Esophagus squamous epithelium (tissue), 5 donors: ENCODE results near the gene KIF21B. TPM values are rescaled to one million over a fixed set of nuclear protein-coding genes. Genes with fewer than 3 reads are reported as not detected.

Source experiments
- DNase-seq: peaks from one replicate; lab custom pipeline; 2025; lab: John Stamatoyannopoulos, UW
- H3K27ac ChIP-seq, 4 donors: fragments of 200-600 bp; sonication (generic); one replicate each; pipeline ENCODE4 v1.5.1; 2016 to 2019; ENCODE audit warnings: mild to moderate bottlenecking in 1 of 4
- H3K27me3 ChIP-seq, 4 donors: fragments of 200-600 bp; sonication (generic); 1 replicate in 3 of 4; 2 replicates in 1 of 4; pipeline versions ENCODE4 v1.5.1 to v1.6.0; 2017 to 2021; ENCODE audit warnings: antibody characterized with exemption in 1 of 4
- H3K36me3 ChIP-seq, 3 donors: fragments of 200-600 bp; sonication (generic); one replicate each; pipeline ENCODE4 v1.5.1; 2016 to 2019
- H3K4me1 ChIP-seq, 3 donors: fragments of 200-600 bp; sonication (generic); one replicate each; pipeline ENCODE4 v1.5.1; 2017 to 2019
- H3K4me3 ChIP-seq, 4 donors: fragments of 200-600 bp; sonication (generic); 1 replicate in 3 of 4; 2 replicates in 1 of 4; pipeline ENCODE4 v1.5.1; 2016 to 2019; ENCODE audit warnings: mild to moderate bottlenecking in 2 of 4, moderate library complexity in 1 of 4
- H3K9me3 ChIP-seq, 3 donors: fragments of 200-600 bp; sonication (generic); one replicate each; pipeline ENCODE4 v1.5.1; 2016 to 2019
- POLR2A ChIP-seq, 4 donors: fragments of 450-650 bp; IDR thresholded peaks; one replicate each; pipeline ENCODE4 v1.6.1; 2017; ENCODE audit warnings: antibody characterized with exemption in 4 of 4, mild to moderate bottlenecking in 4 of 4, moderate library complexity in 3 of 4
- WGBS, 2 donors: methylation state at CpG; one replicate each; pipeline ENCODE4 v1.1.5; 2018; 5-methylcytosine and 5-hydroxymethylcytosine counted together
- intact Hi-C: fragments of 100-400 bp; cut with DNase I; formaldehyde crosslinking; loops from one replicate; pipeline ENCODE4 v1.15.0; 2022
- total RNA-seq, 4 donors: library from RNA; depleted of rRNA; stranded (reverse); fragments of >200 nt; gene quantifications; one replicate each; pipeline ENCODE4 v1.1.0, GENCODE V29; 2016
- TF ChIP-seq, protein P1 (sequence below), 6 experiments: fragments of 450-650 bp in 4 of 6; fragments of 200-600 bp in 2 of 6; sonication (generic) in 2 of 6; IDR thresholded peaks; one replicate each; pipeline ENCODE4 v1.5.1; 2016 to 2019; ENCODE audit warnings: antibody characterized with exemption in 6 of 6, mild to moderate bottlenecking in 4 of 6, moderate library complexity in 4 of 6
- donor health status: DM: yes; HTN: yes; CAD: no.

KIF21B gene
- total RNA-seq, 4 donors from 2014 or later: 0.53 to 2.1 (median 1.0) TPM

DNA sequence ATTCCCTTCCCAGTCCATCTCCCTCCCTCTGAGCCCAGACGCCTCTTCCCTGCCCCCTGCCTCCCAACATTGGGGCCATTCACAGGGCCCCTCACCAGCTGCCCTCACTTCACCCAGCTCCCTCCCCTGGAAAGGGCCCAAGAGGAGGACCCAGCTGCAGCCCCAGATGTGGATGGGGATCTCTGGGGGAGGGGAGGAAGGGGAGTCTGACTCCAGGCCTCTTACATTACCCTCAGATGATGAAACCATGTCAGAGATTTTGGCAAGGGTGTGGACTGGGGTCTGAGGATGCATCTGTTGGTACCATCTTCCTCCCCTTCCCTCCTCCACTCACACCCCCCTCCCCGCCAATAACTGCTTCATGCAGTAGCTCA lies 1.1 kb upstream of the KIF21B start:
- Histone ChIP-seq H3K36me3 (no peaks in the 10 kb centered on the region), H3K27ac (no peak overlapping the region), H3K27me3 (peaks cover 0 to 19% (median 0%) of the 10 kb centered on the region in 4 donors), H3K4me3 (no peak overlapping the region), H3K9me3 (no peaks in the 10 kb centered on the region), H3K4me1 (peaks cover 34 to 95% (median 58%) of the 10 kb centered on the region in 3 donors)
- no peak for DNase-seq
- no peak for TF ChIP-seq POLR2A (IDR thresholded peaks at IDR 0.05)
- intact Hi-C loops: no loop called here
- WGBS, 2 donors: 83% methylated on average over 2 of the region's 2 CpGs; no CpG with 5 or more reads in 1 of the 2 donors

DNA sequence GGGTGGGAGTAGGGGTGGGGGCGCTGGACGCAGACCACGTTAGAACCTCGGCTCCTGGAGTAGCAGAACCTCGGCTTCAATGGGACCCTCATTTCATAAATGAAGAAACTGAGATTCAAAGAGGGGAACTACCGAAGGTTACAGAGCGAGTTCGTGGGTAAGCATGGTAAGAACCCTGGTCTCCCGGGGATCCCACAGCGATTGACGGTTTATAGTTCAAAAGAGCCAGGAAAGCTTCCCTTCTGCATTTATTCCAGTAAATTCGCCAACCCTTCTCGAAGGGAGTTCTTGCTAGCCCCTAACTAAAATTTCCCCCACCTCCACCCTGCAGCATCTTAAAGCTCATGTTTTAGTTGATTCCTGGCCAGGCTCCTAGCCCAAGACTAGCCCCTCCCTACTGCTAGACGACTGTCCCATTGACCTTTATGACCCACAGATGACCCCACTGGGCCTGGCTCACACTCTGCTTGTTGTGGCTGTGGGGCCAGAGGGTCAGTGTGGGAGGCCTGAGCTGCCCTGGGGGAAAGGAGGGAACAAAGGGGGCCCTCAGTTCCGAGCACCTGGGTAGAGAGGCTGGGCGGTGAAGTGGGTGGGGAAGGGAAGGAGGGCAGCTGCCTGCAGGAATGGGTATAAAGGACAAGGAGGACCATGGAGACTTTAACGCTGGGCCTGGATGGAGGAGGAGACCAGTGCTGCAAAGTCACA lies 558 bp upstream of the KIF21B start:
- DNase-seq: no peak
- no peaks in the 10 kb centered on the region for H3K9me3 ChIP-seq
- 39 to 46% methylated on average over 10 to 15 of the region's 17 CpGs for WGBS, 2 donors
- H3K27ac ChIP-seq: peak overlapping the region in 1 of 4 donors; percentile 25
- no peak for TF ChIP-seq POLR2A (IDR thresholded peaks at IDR 0.05)
- TF ChIP-seq, protein P1, sequence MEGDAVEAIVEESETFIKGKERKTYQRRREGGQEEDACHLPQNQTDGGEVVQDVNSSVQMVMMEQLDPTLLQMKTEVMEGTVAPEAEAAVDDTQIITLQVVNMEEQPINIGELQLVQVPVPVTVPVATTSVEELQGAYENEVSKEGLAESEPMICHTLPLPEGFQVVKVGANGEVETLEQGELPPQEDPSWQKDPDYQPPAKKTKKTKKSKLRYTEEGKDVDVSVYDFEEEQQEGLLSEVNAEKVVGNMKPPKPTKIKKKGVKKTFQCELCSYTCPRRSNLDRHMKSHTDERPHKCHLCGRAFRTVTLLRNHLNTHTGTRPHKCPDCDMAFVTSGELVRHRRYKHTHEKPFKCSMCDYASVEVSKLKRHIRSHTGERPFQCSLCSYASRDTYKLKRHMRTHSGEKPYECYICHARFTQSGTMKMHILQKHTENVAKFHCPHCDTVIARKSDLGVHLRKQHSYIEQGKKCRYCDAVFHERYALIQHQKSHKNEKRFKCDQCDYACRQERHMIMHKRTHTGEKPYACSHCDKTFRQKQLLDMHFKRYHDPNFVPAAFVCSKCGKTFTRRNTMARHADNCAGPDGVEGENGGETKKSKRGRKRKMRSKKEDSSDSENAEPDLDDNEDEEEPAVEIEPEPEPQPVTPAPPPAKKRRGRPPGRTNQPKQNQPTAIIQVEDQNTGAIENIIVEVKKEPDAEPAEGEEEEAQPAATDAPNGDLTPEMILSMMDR (IDR thresholded peaks at IDR 0.05): no peak
- H3K27me3 ChIP-seq: peaks cover 0 to 19% (median 0%) of the 10 kb centered on the region in 4 donors
- peaks cover 34 to 95% (median 59%) of the 10 kb centered on the region in 3 donors for H3K4me1 ChIP-seq
- peak overlapping the region in 3 of 4 donors; percentile 43 to 79 (median 61) for H3K4me3 ChIP-seq
- no peaks in the 10 kb centered on the region for H3K36me3 ChIP-seq
- intact Hi-C loops: no loop called here

- TF ChIP-seq POLR2A (IDR thresholded peaks at IDR 0.05): no peak
- TF ChIP-seq, protein P1 (IDR thresholded peaks at IDR 0.05): no peak
- Histone ChIP-seq H3K4me1 (peaks cover 34 to 88% (median 48%) of the 10 kb centered on the region in 3 donors), H3K4me3 (peak overlapping the region; percentile 32 to 79 (median 52)), H3K27ac (peak overlapping the region; percentile 6 to 78 (median 48)), H3K36me3 (no peaks in the 10 kb centered on the region), H3K9me3 (no peaks in the 10 kb centered on the region), H3K27me3 (peaks cover 0 to 22% (median 0%) of the 10 kb centered on the region in 4 donors)
- no peak for DNase-seq
- 16 to 32% methylated on average over 6 to 16 of the region's 56 CpGs for WGBS, 2 donors
- intact Hi-C loops: no loop called here
Measured at GRCh38 chr1:201022820-201023516, 546 bp downstream of the KIF21B start.

GRCh38 chr1:201022493-201022819 lies 1.1 kb downstream of the KIF21B start:
- peaks cover 0 to 25% (median 0%) of the 10 kb centered on the region in 4 donors for H3K27me3 ChIP-seq
- no peaks in the 10 kb centered on the region for H3K36me3 ChIP-seq
- H3K4me1 ChIP-seq: peaks cover 34 to 84% (median 45%) of the 10 kb centered on the region in 3 donors
- no peaks in the 10 kb centered on the region for H3K9me3 ChIP-seq
- DNase-seq: no peak
- peak overlapping the region in 3 of 4 donors; percentile 6 to 78 (median 70) for H3K27ac ChIP-seq
- intact Hi-C loops: no loop called here
- TF ChIP-seq, protein P1 (IDR thresholded peaks at IDR 0.05): no peak
- TF ChIP-seq POLR2A (IDR thresholded peaks at IDR 0.05): no peak
- H3K4me3 ChIP-seq: peak overlapping the region in 3 of 4 donors; percentile 43 to 79 (median 61)
- 26 to 67% methylated on average over 2 of the region's 2 CpGs for WGBS, 2 donors

DNA sequence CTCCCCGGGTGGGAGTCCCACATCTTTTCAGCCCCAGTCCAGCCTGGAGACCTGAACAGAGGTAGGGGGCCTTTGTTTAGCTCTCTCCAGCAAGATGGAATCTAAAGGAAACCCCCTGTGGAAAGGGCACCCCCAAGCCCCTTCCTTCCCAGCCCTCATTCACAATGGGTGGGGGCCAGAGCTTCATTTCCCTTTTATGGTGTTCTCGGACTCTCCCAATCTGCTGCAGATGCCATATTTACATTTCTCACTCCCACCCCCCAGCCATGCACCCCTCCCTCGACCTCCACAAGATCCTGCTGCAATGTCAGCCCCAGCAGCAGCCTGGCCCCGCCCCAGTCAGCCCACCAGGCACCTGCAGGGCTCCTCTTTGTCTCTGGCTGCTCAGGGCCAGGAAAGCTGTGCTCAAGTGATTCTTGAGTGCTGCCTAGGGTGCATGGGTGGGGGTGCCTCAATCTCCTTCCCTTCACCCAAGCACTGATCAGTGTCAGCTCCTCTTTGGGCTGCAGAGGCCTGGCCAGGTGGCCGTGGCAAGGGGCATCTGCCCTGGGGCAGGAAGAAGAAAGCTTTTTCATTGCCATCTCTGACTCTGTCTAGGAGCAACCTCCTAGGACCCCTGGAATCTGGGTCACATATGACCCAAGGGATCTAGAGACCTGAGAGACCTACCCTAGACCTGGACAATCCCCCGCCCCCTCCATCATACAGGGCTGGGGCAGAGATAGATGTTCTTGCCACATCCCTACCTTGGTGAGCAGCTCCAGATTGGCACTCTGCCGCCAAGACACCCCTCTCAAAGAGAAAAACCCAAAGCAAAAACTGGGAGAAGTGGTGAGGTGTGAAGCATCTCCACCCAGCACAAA lies 1.7 kb downstream of the KIF21B start:
- WGBS, 2 donors: 45 to 72% methylated on average over 2 of the region's 7 CpGs
- Histone ChIP-seq H3K27me3 (peaks cover 0 to 31% (median 0%) of the 10 kb centered on the region in 4 donors), H3K9me3 (no peaks in the 10 kb centered on the region), H3K4me1 (peaks cover 29 to 82% (median 45%) of the 10 kb centered on the region in 3 donors), H3K36me3 (no peaks in the 10 kb centered on the region), H3K27ac (peak overlapping the region in 2 of 4 donors; percentile 72 to 78), H3K4me3 (peak overlapping the region in 2 of 4 donors; percentile 61 to 79)
- DNase-seq: no peak
- intact Hi-C loops: no loop called here
- no peak for TF ChIP-seq POLR2A (IDR thresholded peaks at IDR 0.05)
- TF ChIP-seq, protein P1 (IDR thresholded peaks at IDR 0.05): no peak
